HCT116 (cell line): ENCODE results near the gene UBE2D3.

Source experiments
- CTCF ChIP-seq, 3 experiments: fragments of 200-600 bp in 1 of 3; sonication (generic) in 1 of 3; IDR thresholded peaks in 2 of 3; conservative IDR thresholded peaks in 1 of 3; 2 replicates each; pipeline ENCODE4 v1.5.1; 2012 to 2017; ENCODE audit warnings: low read depth in 2 of 3, low read length in 2 of 3, antibody characterized with exemption in 1 of 3, borderline replicate concordance in 1 of 3, control low read depth in 1 of 3, mild to moderate bottlenecking in 1 of 3, mixed read lengths in 1 of 3, mixed run types in 1 of 3, moderate library complexity in 1 of 3; ENCODE audit not compliant: insufficient read depth in 1 of 3
- EGR1 ChIP-seq: IDR thresholded peaks from 2 replicates; pipeline ENCODE4 v1.6.1; 2012; ENCODE audit warnings: low read depth
- EZH2 ChIP-seq: fragments of 200-600 bp; sonication (generic); IDR thresholded peaks from 2 replicates; pipeline ENCODE4 v1.6.1; 2017; ENCODE audit warnings: antibody characterized with exemption, mixed run types
- EZH2phosphoT487 ChIP-seq: fragments of 200-600 bp; IDR thresholded peaks from 2 replicates; pipeline ENCODE4 v1.6.1; 2018; ENCODE audit warnings: antibody characterized with exemption, borderline replicate concordance
- MAX ChIP-seq: IDR thresholded peaks from 2 replicates; pipeline ENCODE4 v1.6.1; 2012
- POLR2A ChIP-seq: IDR thresholded peaks from 2 replicates; pipeline ENCODE4 v1.7.0; 2011; ENCODE audit warnings: borderline replicate concordance; ENCODE audit not compliant: insufficient read depth, insufficient read length; ENCODE audit errors: extremely low read depth
- POLR2AphosphoS5 ChIP-seq: IDR thresholded peaks from 2 replicates; pipeline ENCODE4 v1.6.1; 2011; ENCODE audit warnings: mild to moderate bottlenecking, low read depth, low read length, moderate library complexity
- REST ChIP-seq: IDR thresholded peaks from 2 replicates; pipeline ENCODE4 v1.6.1; 2012; ENCODE audit warnings: low read depth
- SIN3A ChIP-seq: IDR thresholded peaks from 2 replicates; pipeline ENCODE4 v1.6.1; 2012; ENCODE audit warnings: low read depth
- SP1 ChIP-seq: IDR thresholded peaks from 2 replicates; pipeline ENCODE4 v1.6.1; 2012; ENCODE audit warnings: low read depth
- TCF7L2 ChIP-seq: IDR thresholded peaks from 2 replicates; pipeline ENCODE4 v1.7.0; 2011; ENCODE audit warnings: borderline replicate concordance, inconsistent platforms; ENCODE audit not compliant: insufficient read depth, insufficient read length; ENCODE audit errors: extremely low read depth
- YY1 ChIP-seq: IDR thresholded peaks from 2 replicates; pipeline ENCODE4 v1.6.1; 2011; ENCODE audit warnings: low read length, low read depth, moderate library complexity, mild to moderate bottlenecking; ENCODE audit not compliant: insufficient replicate concordance; ENCODE audit errors: extremely low read depth
- ZFX ChIP-seq: fragments of 450-650 bp; IDR thresholded peaks from 2 replicates; pipeline ENCODE4 v1.6.1; 2017

GRCh38 chr4:102772738-102773340 is 54.5 kb downstream of the UBE2D3 start:
- no peak for TF ChIP-seq CTCF (IDR thresholded peaks at IDR 0.05 in 2 of 3, conservative IDR thresholded peaks at IDR 0.05 in 1 of 3; ENCODE audit: borderline replicate concordance in 1 of 3, insufficient read depth in 1 of 3, low read depth in 2 of 3, low read length in 2 of 3)
- no peak for TF ChIP-seq EGR1
- TF ChIP-seq POLR2A: no peak
- TF ChIP-seq SP1: no peak
- TF ChIP-seq MAX: no peak
- no peak for TF ChIP-seq EZH2
- no peak for TF ChIP-seq TCF7L2
- no peak for TF ChIP-seq POLR2AphosphoS5
- no peak for TF ChIP-seq YY1
- TF ChIP-seq EZH2phosphoT487: no peak
- TF ChIP-seq ZFX: no peak
- TF ChIP-seq SIN3A: no peak
- TF ChIP-seq REST: no peak
